HG02973 (cell line): Measurements from ENCODE around the gene CAPN9.
"Not testable (repeated sequence)": the region's sequence is repeated elsewhere in the genome, so short reads cannot be mapped to it uniquely, and the experiment has no call there.

Source experiments
- ATAC-seq: cut with Tn5 transposase; IDR thresholded peaks from one replicate; pipeline ENCODE4 v1.9.1; 2021; ENCODE audit warnings: moderate library complexity; ENCODE audit not compliant: unreplicated experiment

CAPN9 gene

DNA sequence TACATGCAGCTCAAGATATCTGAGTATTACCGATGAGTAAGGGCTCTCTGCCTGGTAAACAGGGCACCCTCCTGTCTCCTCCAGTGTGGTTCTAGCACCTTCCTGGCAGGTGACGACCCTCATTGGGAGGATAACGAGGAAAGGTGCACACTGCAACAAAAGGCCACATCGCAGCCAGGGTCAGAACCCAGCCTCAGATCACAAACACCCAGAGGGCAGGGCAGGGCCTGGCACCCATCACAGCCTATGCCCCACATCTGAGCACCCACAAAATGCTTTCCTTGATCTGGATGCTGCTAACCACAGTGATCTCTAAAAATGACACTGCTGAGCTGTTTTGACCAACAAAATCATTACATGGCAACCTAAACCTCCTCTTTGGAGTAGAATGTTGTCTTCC, 97.4 kb downstream of the CAPN9 start:
- no peak for ATAC-seq

DNA sequence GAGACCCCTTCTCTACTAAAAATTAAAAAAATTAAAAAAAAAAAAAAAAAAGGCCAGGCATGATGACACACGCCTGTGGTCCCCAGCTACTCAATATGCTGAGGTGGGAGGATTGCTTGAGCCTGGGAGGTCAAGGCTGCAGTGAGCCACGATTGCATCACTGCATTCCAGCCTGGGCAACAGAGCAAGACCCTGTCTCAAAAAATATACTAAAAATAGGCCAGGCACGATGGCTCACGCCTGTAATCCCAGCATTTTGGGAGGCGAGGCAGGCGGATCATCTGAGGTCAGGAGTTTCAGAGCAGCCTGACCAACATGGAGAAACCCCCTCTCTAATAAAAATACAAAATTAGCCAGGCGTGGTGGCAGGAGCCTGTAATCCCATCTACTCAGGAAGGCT, 98.0 kb downstream of the CAPN9 start:
- not testable (repeated sequence) for ATAC-seq

DNA sequence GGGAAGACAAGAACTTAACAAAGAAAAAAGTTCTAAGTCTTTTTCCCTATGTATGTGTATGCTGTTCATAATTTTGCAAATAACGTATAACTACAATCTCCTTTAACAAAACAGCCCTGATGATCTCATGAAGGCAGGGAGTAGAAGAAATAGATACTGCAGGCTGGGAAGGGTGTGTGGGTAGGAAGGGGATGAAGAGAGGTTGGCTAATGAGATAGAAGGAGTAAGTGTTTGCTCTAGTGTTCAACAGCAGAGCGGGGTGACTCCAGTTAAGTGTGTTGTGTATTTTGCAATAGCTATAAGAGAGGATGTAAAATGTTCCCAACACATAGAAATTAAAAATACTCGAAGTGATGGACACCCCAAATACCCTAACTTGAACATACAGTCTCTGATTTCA, 101.0 kb downstream of the CAPN9 start:
- ATAC-seq, result no peak

DNA sequence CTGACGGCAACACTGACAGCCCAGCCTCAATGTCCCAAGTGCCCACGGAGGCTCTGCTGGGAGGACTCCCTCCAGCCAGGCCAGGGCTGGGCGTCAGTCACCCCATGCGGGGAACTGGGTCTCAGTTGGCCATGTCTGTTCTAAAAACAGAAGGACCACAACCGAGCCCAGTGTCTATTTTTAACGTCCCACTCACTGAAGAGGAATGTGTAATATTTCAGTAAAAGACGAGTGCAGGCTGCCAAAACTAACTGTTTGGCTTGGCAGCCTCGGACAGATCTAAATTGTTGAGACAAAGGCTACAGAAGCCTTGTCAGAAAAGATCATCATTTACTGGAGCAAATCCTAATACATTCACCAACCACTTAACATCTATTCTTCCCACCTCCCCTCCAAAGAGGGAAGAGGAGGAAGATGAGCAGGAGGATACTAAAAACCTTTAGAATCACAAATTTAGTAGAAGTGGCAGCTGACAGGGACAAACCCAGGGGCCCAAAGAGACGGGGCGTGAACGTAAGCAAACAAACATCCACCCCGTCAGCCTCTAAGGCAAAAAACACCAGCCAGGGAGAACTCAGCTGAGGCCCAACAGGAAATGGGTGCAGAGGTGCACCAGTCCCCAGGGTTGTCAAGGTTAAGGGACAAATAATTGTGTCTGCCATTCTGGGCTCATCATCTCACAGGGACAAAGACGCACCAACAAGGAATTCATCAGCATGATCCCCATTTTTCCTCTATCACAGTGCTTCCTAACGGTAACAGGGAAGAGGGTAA, 102.5 kb downstream of the CAPN9 start:
- no peak for ATAC-seq

DNA sequence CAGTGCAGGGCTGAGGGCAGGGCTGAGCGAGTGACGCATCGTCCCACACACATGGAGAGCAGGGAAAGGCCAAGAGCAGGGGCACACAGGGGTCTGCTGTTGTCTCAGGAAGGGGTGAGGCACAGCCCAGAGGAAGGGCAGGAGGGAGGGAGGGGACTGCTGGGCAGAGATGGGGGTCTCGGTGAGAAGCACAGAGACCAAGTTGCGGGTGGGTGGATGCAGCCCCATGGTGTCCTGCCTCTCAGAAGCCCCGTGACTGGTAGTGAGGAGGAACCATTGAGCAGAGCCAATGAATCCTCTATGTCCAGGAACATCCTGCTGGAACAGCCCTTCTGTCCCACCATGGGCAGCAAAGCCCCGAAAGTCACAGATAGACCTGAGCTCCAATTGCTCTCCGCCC, 103.4 kb downstream of the CAPN9 start:
- no peak for ATAC-seq

DNA sequence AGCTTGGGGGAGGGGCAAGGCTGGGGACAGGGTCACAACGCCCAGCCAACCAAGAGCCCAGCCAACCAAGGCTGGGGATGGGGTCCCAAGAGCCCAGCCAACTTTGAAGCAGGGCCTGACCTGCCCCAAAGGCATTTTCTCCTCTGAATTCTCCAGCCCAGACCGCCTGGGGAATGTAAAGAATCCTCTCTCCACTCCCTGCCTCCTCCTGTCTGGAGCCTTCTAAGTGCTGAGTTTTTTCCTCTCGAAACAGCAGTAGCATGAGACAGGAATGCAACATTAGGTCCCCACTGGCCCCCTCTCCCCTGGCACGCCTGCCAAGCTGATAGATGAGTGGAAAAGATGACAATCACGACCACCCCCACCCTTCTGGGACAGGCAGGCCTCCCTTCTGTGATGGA, 104.1 kb downstream of the CAPN9 start:
- ATAC-seq, result no peak
